Hindlimb muscle (tissue), 1 donor: ENCODE results near the gene AEN. TPM values are rescaled to one million over a fixed set of nuclear protein-coding genes. Genes with fewer than 3 reads are reported as not detected.

Experiments used
- DNase-seq: peaks from one replicate; pipeline ENCODE4 v3.0.0-alpha.2; 2013
- polyA plus RNA-seq: library from polyadenylated mRNA; unstranded; fragments of 120-200 nt; gene quantifications from one replicate; pipeline ENCODE4 v1.2.1, GENCODE V29; 2013; ENCODE audit not compliant: insufficient read length

AEN gene
- polyA plus RNA-seq, 1 donor: 4.7 TPM

- DNase-seq: no peak
Measured at GRCh38 chr15:88651136-88651732, 30.1 kb downstream of the AEN start.

DNA sequence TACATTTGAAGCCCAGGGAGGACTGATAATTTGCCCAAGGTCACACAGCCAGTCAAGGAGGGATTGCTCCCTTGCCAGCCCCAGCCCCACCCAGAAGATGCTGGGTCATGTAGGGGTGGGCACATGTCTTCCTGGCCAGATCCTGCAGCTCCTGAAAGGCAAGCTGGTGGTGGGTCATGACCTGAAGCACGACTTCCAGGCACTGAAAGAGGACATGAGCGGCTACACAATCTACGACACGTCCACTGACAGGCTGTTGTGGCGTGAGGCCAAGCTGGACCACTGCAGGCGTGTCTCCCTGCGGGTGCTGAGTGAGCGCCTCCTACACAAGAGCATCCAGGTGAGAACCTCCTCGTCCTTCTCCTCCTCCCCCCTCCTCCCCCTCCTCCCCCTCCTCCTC lies 30.8 kb downstream of the AEN start:
- DNase-seq: no peak

- DNase-seq: no peak
Measured at GRCh38 chr15:88652456-88653199, 31.5 kb downstream of the AEN start.

- DNase-seq: no peak
Measured at GRCh38 chr15:88653200-88654064, 32.3 kb downstream of the AEN start.

DNA sequence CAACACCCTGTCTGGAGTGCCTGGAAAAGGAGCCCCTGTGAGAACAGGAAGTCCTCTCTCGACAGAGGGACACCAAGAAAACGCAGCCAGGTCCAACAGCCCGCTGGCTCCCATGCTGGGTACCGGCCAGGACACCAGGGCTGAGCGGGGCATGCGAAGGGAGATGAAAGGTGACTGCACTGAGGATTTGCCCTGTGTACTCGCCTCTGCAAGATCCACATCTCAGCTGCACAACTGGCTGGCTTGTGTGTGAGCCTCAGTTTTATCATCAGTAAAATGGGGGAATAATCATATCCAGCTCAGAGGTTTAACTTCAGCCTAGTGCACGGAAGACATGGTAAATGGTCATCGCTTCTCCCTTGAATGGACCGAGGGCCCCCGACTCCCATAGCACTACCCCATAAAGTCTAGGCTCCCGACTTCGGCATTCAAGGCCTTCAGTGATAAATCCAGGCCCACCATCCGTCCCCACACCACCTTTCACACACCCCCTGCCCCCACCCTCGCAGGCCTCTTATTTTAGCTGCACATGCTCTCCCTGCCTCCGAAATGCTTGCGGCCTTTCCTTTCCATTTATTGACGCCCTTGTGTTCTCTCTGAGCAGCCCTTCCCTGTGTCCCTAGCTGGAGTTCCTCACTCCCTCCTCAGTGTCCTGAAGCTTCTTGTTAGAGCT lies 33.4 kb downstream of the AEN start:
- DNase-seq: no peak

DNA sequence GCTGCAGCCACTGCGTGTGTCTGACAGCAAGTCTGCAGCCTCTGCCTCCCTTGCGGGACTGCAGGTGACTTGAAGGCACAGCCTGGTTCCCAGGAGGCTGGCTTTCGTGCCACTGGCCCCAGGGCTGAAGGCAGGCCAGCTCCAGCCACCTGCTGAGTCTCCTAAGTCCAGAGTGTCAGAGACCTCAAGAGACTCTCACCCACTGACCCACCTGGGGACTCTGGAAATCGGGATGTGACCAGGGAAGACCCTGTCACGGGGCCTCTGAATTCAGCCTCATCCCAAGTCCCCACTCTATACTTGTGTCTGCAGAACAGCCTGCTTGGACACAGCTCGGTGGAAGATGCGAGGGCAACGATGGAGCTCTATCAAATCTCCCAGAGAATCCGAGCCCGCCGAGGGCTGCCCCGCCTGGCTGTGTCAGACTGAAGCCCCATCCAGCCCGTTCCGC lies 34.0 kb downstream of the AEN start:
- DNase-seq: no peak

- DNase-seq: no peak
Measured at GRCh38 chr15:88655800-88656488, 34.8 kb downstream of the AEN start.

- no peak for DNase-seq
Measured at GRCh38 chr15:88656760-88657221, 35.7 kb downstream of the AEN start.

DNA sequence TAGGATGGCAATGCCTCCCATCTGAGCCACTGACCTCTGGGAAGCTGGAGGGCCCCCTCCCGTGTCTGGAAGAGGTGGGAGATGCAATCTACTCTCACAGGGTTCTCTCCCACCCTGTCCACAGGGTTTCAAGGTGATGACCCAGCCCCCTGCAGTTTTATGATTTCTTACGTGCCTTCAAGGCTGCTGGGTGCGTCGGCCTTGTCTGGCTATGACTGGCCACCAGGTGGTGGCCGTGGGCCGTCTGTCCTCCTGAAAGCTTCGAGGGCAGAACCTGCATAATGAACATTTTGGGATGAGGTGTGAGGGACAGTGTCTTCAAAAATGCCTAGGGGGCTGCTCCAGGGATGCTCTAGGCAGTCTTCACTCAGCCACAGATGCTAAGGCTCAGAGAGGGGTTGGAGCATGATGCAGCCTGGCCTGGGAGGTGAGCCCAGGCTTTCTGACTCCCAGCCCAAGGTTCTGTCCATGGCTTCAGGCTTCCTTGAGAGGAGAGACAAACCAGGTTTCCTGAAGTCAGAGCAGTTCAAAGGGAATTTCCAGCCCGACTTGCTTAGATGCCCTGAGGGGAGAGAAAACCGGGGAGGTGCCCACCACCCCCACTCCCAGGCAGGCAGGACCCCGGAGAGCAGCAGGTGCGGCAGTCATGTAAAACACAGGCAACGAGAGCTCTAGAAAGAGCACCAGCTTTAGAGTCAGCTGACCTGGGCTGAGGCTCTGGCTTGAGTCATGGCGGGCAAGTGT lies 36.4 kb downstream of the AEN start:
- peak; percentile 72 for DNase-seq

DNA sequence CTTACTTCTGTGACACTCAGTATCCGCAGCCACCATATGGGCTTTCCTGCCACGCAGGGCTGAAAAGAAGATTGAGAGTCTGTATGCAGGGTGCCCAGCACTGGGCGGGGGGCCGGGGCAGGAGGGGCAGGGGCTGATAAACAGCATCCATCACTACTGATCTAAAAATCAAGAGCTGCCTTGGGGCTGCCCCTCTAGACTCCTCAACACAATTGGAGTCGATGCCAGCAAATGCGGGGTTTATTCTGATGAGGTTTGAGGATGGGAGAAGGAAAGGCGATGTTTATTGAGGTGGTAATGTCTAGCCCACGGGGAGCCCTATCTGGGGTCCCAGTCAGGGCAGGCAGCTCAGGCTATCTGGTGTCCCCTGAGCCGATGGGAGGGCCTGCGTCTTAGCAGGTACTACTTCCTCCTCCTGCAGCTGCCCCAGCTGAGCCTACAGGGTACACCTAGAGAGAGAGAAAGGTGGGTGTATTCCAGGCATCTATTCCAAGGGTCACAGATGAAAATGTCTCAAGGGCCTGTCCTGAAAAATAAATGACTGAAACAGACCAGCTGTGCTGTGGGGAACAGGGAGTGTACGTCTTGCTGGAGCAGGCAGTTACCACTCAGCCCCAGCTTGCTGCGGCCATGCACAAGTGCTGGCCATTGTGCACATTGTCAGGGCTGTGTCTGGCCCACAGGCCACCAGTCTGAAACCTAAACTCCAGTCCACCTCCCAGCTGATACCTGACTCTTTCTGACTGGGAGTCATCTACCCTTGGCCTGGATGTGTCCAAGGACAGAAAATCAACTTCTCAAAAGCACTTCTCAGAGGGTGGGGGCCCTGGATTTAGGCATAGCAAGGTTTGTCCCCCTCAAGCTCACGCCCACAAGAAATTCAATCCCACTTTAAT lies 37.2 kb downstream of the AEN start:
- no peak for DNase-seq

DNA sequence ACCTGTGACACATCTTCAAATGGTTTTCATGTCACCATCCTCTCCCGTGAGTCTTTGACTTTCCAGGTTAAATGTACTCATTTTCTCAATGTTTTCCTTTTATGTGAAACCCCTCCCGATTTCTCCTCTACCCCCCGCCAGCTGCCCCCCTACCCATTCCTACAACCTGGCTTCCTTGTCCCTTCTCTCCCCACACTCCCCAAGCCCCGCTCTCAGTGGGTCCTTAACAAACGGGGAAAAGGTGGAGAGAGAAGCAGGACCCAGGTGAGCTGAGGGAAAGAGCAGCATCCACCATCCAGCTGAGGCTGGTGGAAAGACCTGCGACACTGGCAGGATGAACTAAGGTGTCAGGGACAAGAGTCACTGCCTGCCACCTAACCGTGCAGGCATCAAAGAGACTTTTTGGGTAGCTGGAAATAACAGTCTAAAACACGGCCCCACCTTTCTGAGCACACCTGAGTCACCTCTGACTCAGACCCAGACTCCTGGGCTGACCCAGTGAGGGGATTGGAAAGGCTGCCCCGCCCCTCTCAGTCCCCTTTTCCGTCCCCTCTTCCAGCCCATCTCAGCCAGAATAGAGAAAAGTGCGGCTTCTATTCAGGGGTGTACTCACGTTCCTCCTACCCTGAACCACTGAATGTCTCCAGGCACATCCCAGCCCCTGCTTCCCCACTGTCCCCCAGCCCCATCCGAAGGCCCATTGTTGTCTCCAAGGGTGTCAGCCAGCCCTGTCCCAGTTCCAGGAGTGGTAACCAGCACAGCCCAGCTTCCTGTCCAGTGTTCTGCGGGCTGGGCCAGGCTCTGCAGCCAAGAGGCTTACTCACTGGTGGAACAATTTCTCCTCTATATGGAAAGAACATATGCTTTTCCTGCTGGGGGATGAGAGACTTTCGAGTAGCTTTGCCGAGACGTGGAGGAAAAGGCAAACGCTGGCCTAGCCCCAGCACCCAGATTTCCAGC lies 38.1 kb downstream of the AEN start:
- peak; percentile 82 for DNase-seq

- DNase-seq: no peak
Measured at GRCh38 chr15:88661041-88661700, 40.0 kb downstream of the AEN start.

- no peak for DNase-seq
Measured at GRCh38 chr15:88661761-88662556, 40.8 kb downstream of the AEN start.

DNA sequence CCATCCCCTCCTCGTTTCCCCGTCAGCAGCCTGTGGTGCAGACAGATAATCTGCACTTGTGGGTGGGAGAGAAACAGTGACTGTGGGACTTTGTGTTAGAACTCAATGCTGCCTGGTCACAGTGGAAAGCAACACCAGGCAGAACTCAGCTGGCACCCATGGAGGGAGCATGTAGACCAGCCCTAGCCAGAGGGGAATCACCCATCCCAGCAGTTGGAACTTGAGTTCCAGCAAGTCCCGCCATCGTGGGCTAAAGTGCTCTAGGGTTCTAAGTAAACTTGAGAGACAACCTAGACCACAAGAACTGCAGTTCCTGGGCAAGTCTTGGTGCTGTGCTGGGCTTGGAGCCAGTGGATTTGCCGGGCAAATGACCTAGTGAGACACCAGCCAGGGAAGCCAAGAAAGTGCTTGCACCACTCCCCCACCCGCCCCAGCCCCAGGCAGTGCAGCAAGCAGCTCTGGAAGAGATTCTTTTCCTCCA lies 42.0 kb downstream of the AEN start:
- DNase-seq: no peak

DNA sequence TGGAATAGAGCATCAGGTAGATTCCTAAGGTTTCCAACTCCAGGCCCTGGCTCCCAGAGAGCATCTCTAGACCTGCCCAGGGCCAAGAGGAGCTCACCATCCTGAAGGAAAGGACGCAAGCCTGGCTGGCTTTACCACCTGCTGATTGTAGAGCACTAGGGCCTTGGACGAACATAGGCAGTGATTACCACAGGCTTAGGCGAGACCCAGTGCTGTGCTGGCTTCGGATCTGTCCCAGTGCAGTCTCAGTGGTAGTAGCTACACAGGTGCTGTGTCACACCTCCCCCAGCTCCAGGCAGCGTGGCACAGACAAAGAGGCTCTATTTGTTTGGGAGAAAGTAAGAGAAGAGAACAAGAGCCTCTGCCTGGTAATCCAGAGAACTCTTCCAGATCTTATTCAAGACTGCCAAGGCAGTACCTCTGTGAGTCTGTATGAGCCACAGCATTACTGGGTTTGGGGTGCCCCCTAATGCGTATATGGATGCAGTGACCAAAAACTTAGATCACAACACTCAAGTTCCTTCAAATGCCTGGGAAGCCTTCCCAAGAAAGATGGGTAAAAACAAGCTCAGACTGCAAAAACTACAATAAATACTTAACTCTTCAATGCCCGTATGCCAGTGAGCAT lies 43.1 kb downstream of the AEN start:
- no peak for DNase-seq

GRCh38 chr15:88674661-88675060 lies 53.5 kb downstream of the AEN start:
- DNase-seq: no peak

DNA sequence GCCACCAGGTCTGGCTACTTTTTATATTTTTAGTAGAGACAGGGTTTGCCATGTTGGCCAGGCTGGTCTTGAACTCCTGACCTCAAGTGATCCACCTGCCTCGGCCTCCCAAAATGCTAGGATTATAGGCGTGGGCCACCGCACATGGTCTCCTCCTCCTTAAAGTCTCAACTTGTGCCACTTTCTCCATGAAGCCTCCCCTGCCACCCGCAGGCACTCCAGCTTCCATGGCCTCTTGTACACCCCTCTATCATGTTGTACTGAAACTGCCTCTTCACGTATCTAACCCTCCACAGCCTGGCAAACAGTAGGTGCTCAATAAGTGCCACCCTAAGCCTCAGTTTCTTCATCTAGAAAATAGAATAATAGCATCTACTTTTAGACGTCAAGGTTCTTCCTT lies 57.6 kb downstream of the AEN start:
- DNase-seq: no peak
